Fibroblast of mammary gland (primary cell): Measurements from ENCODE around the gene LMLN.

Experiments
- DNase-seq: peaks from one replicate; pipeline ENCODE4 v3.0.0-alpha.2; 2010; ENCODE audit warnings: low read depth
- H3K4me3 ChIP-seq: 2 replicates; pipeline ENCODE4 v1.5.1; 2011; ENCODE audit warnings: low read depth, mild to moderate bottlenecking, low read length, moderate library complexity; ENCODE audit not compliant: control insufficient read depth
- CTCF ChIP-seq: conservative IDR thresholded peaks from 2 replicates; pipeline ENCODE4 v1.5.1; 2011; ENCODE audit warnings: low read depth, low read length, inconsistent platforms; ENCODE audit not compliant: control insufficient read depth, insufficient read depth

Gene LMLN

GRCh38 chr3:197970588-197970987 lies 10.6 kb downstream of the LMLN start:
- H3K4me3 ChIP-seq: no peak overlapping the region
- no peak for TF ChIP-seq CTCF
- DNase-seq: no peak

GRCh38 chr3:197974016-197974415 lies 14.0 kb downstream of the LMLN start:
- no peak for TF ChIP-seq CTCF
- no peak for DNase-seq
- H3K4me3 ChIP-seq: no peak overlapping the region

DNA sequence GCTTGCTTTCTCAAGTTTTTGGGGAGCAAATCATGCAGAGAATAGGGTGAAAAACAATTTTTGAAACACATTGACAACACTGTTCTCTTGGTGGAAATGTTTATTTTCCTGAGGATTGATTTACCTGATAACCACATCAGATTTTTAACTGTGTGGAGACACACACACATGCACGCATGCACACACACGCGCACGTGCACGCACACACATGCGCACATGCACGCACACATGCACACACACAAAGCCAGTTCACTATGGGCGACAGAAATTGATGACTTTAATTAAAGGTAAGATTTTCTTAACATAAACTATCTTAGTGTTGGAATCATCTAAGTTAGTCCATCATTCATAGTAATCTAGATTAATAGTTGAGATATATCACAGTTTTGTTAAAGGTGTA lies 15.3 kb downstream of the LMLN start:
- no peak for DNase-seq
- TF ChIP-seq CTCF: no peak
- no peak overlapping the region for H3K4me3 ChIP-seq

DNA sequence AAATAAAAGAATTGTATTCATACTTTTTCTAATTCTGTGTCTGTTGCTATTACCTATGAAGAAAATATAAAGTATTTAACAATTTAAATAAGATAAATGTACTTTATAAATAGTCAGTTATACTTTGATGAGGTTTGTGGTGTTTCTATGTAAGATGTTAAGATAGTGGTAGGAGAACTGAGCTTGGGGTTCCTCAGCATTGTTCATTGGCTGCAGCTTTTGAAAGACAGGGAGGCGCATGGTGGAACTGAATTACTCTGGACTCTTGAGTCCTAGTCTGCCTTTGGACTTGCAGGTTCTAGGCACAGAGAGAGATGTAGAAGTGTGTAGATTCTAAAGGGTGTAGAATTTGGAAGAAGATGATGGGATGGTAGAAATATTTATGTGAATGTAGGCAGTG lies 23.1 kb downstream of the LMLN start:
- no peak overlapping the region for H3K4me3 ChIP-seq
- TF ChIP-seq CTCF: no peak
- no peak for DNase-seq

DNA sequence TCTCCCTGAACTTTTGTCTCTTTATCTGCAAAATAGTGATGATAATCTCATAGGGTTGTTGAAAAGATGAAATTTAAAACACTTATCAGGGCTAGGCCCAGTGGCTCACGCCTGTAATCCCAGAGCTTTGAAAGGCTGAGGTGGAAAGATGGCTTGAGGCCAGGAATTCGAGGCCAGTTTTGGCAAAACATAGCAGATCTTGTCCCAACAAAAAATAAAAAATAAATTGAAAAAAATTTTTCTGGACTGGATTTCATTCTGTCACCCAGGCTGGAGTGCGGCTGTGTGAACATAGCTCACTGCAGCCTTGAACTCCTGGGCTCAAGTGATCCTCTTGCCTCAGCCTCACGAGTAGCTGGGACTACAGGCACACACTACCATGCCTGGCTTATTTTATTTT lies 29.6 kb downstream of the LMLN start:
- DNase-seq: no peak
- TF ChIP-seq CTCF: no peak
- H3K4me3 ChIP-seq: no peak overlapping the region

DNA sequence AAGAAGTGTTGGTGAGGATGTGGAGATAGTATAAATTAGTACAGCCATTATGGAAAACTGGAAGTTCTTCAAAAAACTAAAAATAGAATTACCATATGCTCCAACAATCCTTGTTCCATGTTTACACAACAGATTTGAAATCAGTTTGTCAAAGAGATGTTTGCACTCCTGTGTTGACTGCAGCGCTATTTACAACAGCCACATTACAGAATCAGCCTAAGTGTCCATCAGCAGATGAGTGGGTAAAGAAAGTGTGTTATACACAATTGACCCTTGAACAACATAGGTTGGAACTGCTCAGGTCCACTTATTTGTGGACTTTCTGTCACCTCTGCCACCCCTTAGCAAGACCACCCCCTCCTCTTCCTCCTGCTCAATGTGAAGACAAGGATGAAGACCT lies 34.7 kb downstream of the LMLN start:
- no peak for TF ChIP-seq CTCF
- DNase-seq: no peak
- H3K4me3 ChIP-seq: no peak overlapping the region

DNA sequence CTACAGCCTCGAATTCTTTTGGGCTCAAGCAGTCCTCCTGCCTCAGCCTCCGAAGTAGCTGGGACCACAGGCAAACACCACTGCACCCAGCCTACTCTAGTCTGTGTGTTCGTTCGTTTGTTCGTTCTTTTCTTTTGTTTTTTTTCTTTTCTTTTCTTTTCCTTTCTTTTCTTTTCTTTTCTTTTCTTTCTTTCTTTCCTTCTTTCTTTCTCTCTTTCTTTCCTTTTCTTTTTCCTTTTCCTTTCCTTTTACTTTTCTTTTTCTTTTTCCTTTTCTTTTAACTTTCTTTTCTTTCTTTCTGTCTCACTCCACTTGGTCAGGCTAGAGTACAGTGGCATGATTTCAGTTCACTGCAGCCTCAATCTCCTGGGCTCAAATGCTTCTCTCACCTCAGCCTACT lies 36.8 kb downstream of the LMLN start:
- no peak for TF ChIP-seq CTCF
- H3K4me3 ChIP-seq: no peak overlapping the region
- no peak for DNase-seq
